GM18502 (cell line): ENCODE data around the gene BOC.

Experiments used
- ATAC-seq: cut with Tn5 transposase; IDR thresholded peaks from one replicate; pipeline ENCODE4 v1.9.1; 2021; ENCODE audit warnings: mild to moderate bottlenecking; ENCODE audit not compliant: unreplicated experiment, poor library complexity

Gene BOC

DNA sequence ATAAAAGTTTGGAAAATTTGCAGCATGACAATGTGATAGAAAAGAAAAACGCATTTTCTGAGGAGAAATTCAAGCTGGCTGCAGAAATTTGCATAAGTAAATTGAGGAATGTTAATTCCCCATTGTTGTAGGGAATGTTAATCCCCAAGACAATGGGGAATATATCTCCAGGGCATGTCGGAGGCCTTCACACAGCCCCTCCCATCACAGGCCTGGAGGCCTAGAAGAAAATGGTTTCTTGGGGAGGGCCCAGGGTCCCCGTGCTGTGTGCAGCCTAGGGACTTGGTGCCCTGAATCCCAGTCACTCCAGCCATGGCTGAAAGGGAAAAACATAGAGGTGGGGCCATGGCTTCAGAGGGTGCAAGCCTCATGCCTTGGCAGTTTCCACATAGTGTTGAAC is 101.1 kb downstream of the BOC start:
- ATAC-seq: no peak

DNA sequence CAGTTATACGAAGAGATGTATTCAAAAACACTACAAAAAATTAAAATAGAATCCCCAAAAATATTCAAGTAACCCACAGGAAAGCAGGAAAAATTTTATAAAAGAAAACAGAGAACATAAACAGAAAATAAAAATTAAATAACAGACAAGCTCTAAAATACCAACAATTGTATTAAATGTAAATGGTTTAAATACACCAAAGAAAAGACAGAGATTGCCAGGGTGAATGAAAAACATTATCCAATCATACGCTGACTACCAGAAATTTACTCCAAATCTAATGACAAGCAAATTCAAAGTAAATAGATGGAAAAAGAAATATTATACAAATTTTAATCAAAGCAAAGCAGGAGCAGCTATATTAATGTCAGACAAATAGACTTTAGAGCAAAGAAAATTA is 103.6 kb downstream of the BOC start:
- no peak for ATAC-seq

DNA sequence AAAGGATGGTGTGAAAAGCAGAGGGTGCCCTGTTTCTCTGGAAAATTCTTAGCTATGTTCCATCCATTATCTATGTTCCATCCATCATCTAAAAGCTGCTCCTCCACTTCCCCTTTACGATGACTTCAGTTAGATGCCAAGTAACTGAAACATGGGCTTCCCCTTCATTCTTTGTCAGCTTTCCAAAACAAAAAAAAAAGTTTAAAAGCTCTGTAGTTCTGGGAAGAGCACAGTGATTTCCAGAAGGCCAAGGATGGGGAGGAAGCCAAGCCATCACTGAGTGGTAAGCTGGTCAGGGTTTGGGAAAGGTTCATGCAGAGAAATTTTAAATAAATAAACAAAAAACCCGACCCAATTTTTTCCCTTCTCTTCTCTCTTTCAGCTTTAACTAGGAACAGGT is 118.4 kb downstream of the BOC start:
- ATAC-seq: no peak

DNA sequence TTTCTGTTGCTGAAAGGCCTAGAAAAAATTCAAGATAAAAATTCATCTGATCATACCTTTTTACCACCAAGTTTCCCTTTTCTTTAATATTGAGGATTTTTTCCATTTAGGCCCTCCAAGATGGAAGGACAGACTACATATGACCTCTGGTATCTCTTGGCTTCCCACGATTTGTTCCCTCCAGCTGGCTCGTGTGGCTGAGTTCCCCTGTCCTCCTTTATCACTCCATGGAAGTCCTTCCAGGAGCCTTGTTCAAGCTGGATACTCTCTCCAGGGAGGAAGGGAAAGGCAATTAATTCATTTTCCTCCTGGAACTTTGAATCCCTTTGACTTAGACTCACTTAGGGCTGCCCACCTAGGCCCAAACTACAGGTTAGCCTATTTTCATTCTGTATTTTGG is 119.4 kb downstream of the BOC start:
- no peak for ATAC-seq

DNA sequence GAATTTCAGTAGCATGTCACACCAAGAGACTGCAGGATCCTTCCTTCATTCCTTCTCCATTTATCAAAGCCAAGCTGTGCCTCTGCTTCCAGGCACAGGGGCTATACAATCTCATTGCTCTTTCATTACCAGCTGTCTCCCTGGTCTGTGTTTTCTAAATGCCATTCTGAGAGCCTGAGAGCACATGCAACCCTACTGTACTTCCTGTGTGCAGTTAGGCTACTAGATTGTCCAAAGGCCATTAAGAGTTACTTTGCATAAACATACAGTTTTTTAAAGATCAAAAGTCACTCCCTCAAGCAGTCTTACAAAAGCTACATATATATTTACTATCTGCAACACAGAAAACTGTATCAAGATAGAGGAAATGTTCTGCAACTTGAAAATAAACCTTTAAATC is 119.8 kb downstream of the BOC start:
- no peak for ATAC-seq
